Spinal cord (tissue), 10 donors: ENCODE data around the gene ARHGEF16. TPM values are rescaled to one million over a fixed set of nuclear protein-coding genes. Genes with fewer than 3 reads are reported as not detected.

Experiments used
- DNase-seq, 6 donors: peaks; one replicate each; pipeline versions ENCODE4 v3.0.0 to v3.0.0-alpha.2; 2013 to 2015; ENCODE audit warnings: low spot score in 6 of 6, low read depth in 4 of 6
- H3K27ac ChIP-seq: one replicate; pipeline ENCODE4 v1.5.1; 2013; ENCODE audit warnings: low read depth, low read length, control low read depth
- H3K27me3 ChIP-seq: one replicate; pipeline ENCODE4 v1.6.1; 2013; ENCODE audit warnings: low read length; ENCODE audit not compliant: control insufficient read depth, insufficient read depth
- H3K36me3 ChIP-seq: one replicate; pipeline ENCODE4 v1.6.1; 2013; ENCODE audit warnings: low read length; ENCODE audit not compliant: control insufficient read depth, insufficient read depth
- H3K4me1 ChIP-seq: one replicate; pipeline ENCODE4 v1.6.1; 2013; ENCODE audit warnings: low read length; ENCODE audit not compliant: control insufficient read depth, insufficient read depth
- H3K4me3 ChIP-seq: one replicate; pipeline ENCODE4 v1.5.1; 2013; ENCODE audit warnings: low read depth, low read length, control low read depth
- H3K9me3 ChIP-seq: one replicate; pipeline ENCODE4 v1.6.1; 2013; ENCODE audit warnings: low read length; ENCODE audit not compliant: control insufficient read depth, insufficient read depth
- WGBS: methylation state at CpG from one replicate; pipeline ENCODE4 v1.1.5; 2013; ENCODE audit warnings: missing lambda C conversion rate; ENCODE audit not compliant: insufficient coverage; 5-methylcytosine and 5-hydroxymethylcytosine counted together
- polyA plus RNA-seq, 2 donors: library from polyadenylated mRNA; unstranded; fragments of 120-200 nt; gene quantifications; one replicate each; pipeline ENCODE4 v1.2.1, GENCODE V29; 2013; ENCODE audit not compliant: insufficient read length in 2 of 2
- total RNA-seq, 2 donors: library from RNA; depleted of rRNA in 1 of 2; stranded (reverse); fragments of 120-200 nt in 1 of 2; fragments of >200 nt in 1 of 2; gene quantifications; one replicate each; pipeline versions ENCODE4 v1.2.3 to v1.2.4, GENCODE V29; 2013 to 2014
- donor health status: healthy.

Gene ARHGEF16
- total and polyA plus RNA-seq, 4 donors = 1.7 to 4.2 (median 3.2) TPM

GRCh38 chr1:3459940-3460671 lies 5.6 kb downstream of the ARHGEF16 start:
- Histone ChIP-seq H3K36me3 (peaks cover 2% of the 10 kb centered on the region), H3K27me3 (peaks cover under 1% of the 10 kb centered on the region), H3K4me1 (peaks cover 36% of the 10 kb centered on the region), H3K4me3 (no peak overlapping the region), H3K9me3 (no peaks in the 10 kb centered on the region), H3K27ac (no peak overlapping the region)
- 79% methylated on average over 23 of the region's 23 CpGs for WGBS
- no peak for DNase-seq

GRCh38 chr1:3460672-3461131 lies 6.2 kb downstream of the ARHGEF16 start:
- Histone ChIP-seq H3K4me1 (peaks cover 33% of the 10 kb centered on the region), H3K27ac (no peak overlapping the region), H3K9me3 (no peaks in the 10 kb centered on the region), H3K4me3 (no peak overlapping the region), H3K27me3 (no peaks in the 10 kb centered on the region), H3K36me3 (peaks cover 2% of the 10 kb centered on the region)
- no peak for DNase-seq
- 73% methylated on average over 14 of the region's 14 CpGs for WGBS

GRCh38 chr1:3461238-3461933 lies 6.9 kb downstream of the ARHGEF16 start:
- H3K4me3 ChIP-seq = no peak overlapping the region
- 94% methylated on average over 30 of the region's 30 CpGs for WGBS
- DNase-seq = no peak
- H3K36me3 ChIP-seq = peaks cover 2% of the 10 kb centered on the region
- H3K9me3 ChIP-seq = no peaks in the 10 kb centered on the region
- no peak overlapping the region for H3K27ac ChIP-seq
- H3K27me3 ChIP-seq = no peaks in the 10 kb centered on the region
- peaks cover 32% of the 10 kb centered on the region for H3K4me1 ChIP-seq

- DNase-seq = no peak
- Histone ChIP-seq H3K27me3 (no peaks in the 10 kb centered on the region), H3K36me3 (peaks cover 2% of the 10 kb centered on the region), H3K27ac (no peak overlapping the region), H3K4me1 (peaks cover 35% of the 10 kb centered on the region), H3K4me3 (no peak overlapping the region), H3K9me3 (no peaks in the 10 kb centered on the region)
- 81% methylated on average over 3 of the region's 13 CpGs for WGBS
These were observed 7.4 kb downstream of the ARHGEF16 start for GRCh38 chr1:3461934-3462275.

- 88% methylated on average over 16 of the region's 16 CpGs for WGBS
- no peak for DNase-seq
- Histone ChIP-seq H3K36me3 (no peaks in the 10 kb centered on the region), H3K4me1 (peaks cover 35% of the 10 kb centered on the region), H3K4me3 (no peak overlapping the region), H3K9me3 (no peaks in the 10 kb centered on the region), H3K27me3 (no peaks in the 10 kb centered on the region), H3K27ac (no peak overlapping the region)
These were observed 8.0 kb downstream of the ARHGEF16 start for GRCh38 chr1:3462356-3463012.

GRCh38 chr1:3463013-3463385 lies 8.5 kb downstream of the ARHGEF16 start:
- WGBS = 98% methylated on average over 20 of the region's 22 CpGs
- H3K9me3 ChIP-seq = no peaks in the 10 kb centered on the region
- DNase-seq = no peak
- peaks cover 35% of the 10 kb centered on the region for H3K4me1 ChIP-seq
- no peaks in the 10 kb centered on the region for H3K27me3 ChIP-seq
- H3K4me3 ChIP-seq = no peak overlapping the region
- no peak overlapping the region for H3K27ac ChIP-seq
- no peaks in the 10 kb centered on the region for H3K36me3 ChIP-seq

GRCh38 chr1:3463408-3463863 lies 9.0 kb downstream of the ARHGEF16 start:
- 89% methylated on average over 18 of the region's 20 CpGs for WGBS
- Histone ChIP-seq H3K4me3 (no peak overlapping the region), H3K27ac (no peak overlapping the region), H3K4me1 (peaks cover 35% of the 10 kb centered on the region), H3K27me3 (no peaks in the 10 kb centered on the region), H3K9me3 (no peaks in the 10 kb centered on the region), H3K36me3 (no peaks in the 10 kb centered on the region)
- no peak for DNase-seq

GRCh38 chr1:3463891-3464648 lies 9.6 kb downstream of the ARHGEF16 start:
- WGBS = 89% methylated on average over 19 of the region's 21 CpGs
- no peak overlapping the region for H3K27ac ChIP-seq
- no peaks in the 10 kb centered on the region for H3K27me3 ChIP-seq
- H3K9me3 ChIP-seq = no peaks in the 10 kb centered on the region
- H3K4me1 ChIP-seq = peaks cover 36% of the 10 kb centered on the region
- H3K36me3 ChIP-seq = no peaks in the 10 kb centered on the region
- DNase-seq = no peak
- H3K4me3 ChIP-seq = no peak overlapping the region

GRCh38 chr1:3464649-3465025 lies 10.2 kb downstream of the ARHGEF16 start:
- Histone ChIP-seq H3K4me1 (peaks cover 38% of the 10 kb centered on the region), H3K9me3 (no peaks in the 10 kb centered on the region), H3K27ac (no peak overlapping the region), H3K36me3 (no peaks in the 10 kb centered on the region), H3K4me3 (no peak overlapping the region), H3K27me3 (no peaks in the 10 kb centered on the region)
- 93% methylated on average over 11 of the region's 11 CpGs for WGBS
- no peak for DNase-seq
